ENCODE results near the gene VIPAS39.
"Not testable (repeated sequence)": the region's sequence is repeated elsewhere in the genome, so short reads cannot be mapped to it uniquely, and the experiment has no call there.

Gene VIPAS39

GRCh38 chr14:77470224-77470870, 12.9 kb upstream of the VIPAS39 start:
- DNase-seq = no peak

DNA sequence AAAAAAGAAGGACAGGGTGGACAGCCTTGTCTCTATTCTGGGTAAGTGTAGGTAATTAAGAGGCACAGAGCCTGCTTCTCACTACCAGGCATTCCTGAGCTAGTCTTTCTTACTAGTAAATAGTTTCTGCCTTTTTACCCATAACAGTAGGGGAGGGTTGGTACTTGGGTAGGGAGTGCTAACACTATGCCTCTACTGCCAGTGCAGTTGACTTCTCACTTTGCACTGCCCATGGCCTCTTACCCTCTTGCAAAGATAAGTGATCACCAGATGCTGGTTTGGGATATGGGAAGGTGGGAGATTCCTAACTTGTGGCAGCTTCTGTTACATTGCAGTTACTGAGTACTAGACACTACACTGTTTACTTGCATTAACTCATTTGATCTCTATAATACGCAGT, 12.1 kb upstream of the VIPAS39 start:
- DNase-seq = no peak

GRCh38 chr14:77469067-77469505, 11.7 kb upstream of the VIPAS39 start:
- no peak for DNase-seq

GRCh38 chr14:77467801-77468200, 10.4 kb upstream of the VIPAS39 start:
- DNase-seq = no peak

GRCh38 chr14:77459072-77459723, 1.8 kb upstream of the VIPAS39 start:
- peak; percentile 71 for DNase-seq

GRCh38 chr14:77458249-77458950, 999 bp upstream of the VIPAS39 start:
- peak; percentile 5 for DNase-seq

GRCh38 chr14:77457115-77457521, 283 bp downstream of the VIPAS39 start:
- DNase-seq = no peak

- DNase-seq = no peak
Observed at GRCh38 chr14:77455966-77456640, 1.3 kb downstream of the VIPAS39 start.

DNA sequence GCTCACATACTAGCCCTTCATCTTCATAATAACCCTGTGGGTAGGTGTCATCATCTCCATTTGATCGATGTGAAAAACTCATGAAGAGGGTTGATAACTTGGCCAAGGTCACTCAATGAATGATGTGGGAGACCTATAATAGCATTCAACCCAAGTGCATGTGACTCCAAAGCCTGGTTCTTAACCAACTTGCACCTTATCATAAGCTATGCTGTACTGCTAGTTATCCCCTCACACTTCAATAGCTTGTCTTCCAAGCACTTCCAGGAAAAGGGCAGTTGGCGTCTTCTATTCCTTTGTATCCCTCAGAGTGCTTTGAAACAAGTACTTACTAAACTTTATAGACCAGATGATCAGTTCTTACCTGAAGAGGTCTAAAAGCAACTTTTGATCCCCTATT, 15.2 kb downstream of the VIPAS39 start:
- DNase-seq = no peak

GRCh38 chr14:77439861-77440260, 17.5 kb downstream of the VIPAS39 start:
- no peak for DNase-seq

DNA sequence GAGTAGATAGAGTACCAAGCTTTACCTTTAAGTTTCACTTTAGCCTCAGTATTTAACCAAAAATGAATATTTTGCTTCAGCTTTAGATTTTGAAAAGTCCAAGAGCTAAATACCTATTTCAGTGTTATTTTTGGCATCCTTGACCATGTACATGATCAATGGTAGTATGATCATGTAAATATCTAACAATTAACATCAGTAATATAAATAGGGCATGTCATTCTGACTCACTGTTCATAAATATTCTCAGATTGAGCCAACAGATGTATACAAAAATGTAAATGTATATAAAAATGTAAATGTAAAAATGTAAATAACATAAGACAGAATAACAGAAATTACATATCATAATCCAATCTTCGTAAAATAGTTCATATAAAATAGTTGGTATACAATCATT, 18.8 kb downstream of the VIPAS39 start:
- DNase-seq = no peak

GRCh38 chr14:77436042-77436441, 21.4 kb downstream of the VIPAS39 start:
- peak; percentile 15 for DNase-seq

GRCh38 chr14:77426396-77426795, 31.0 kb downstream of the VIPAS39 start:
- DNase-seq = no peak

DNA sequence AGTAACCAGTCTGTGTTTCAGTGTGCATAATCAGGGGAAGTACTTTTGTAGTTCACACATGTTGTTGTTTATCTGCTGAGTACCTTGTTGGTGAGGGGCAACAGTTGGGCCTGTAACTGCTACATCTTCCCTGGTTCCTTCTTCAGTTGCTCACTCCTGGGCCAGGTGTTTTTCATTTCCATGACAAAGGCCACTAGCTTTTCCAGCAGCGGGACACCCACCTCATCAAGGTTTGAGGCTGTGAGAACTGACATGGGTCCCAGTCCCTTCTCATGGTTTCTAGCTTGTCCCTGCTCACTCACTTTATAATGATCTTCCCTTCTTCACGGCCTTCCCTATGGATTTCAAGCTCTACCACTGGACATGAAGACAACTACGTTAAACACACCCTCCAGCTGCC, 32.5 kb downstream of the VIPAS39 start:
- DNase-seq = no peak

DNA sequence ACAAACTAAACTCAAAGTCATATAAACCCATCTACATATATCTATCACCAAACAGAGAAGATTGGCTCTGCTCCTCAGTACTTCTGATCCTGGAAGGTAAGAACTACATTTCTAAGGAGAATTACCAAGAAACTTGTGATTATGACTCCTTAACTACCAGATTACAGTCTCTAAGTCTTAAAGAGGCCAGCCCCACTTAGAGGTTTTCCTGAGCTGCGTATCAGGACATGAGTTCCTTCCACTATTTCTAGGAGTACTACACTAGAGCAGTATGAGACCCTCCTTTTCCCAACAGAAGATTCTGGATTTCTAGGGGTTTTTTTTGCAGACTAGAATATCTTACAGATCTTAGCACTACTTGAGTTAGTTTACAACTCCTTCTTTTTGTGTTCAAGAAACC, 34.0 kb downstream of the VIPAS39 start, which contains the start of gene NOXRED1:
TSS of gene NOXRED1 (minus strand) at position 101 of the 400 bp plus-strand sequence. CDS start 634 bp downstream, outside the sequence.
- DNase-seq = no peak

GRCh38 chr14:77421201-77421600, 36.2 kb downstream of the VIPAS39 start:
- DNase-seq = peak; percentile 2

GRCh38 chr14:77416836-77417235, 40.6 kb downstream of the VIPAS39 start:
- DNase-seq = no peak

DNA sequence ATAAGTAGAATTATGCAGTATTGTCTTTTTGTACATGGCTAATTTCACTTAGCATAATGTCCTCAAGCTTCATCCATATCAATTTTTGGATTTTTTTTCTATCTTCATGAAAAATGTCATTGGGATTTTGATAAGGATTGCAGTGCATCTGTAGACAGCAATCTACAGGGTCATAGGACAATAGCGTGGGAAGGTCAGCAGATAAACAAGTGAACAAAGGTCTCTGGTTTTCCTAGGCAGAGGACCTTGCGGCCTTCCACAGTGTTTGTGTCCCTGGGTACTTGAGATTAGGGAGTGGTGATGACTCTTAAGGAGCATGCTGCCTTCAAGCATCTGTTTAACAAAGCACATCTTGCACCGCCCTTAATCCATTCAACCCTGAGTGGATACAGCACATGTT, 41.3 kb downstream of the VIPAS39 start:
- not testable (repeated sequence) for DNase-seq

DNA sequence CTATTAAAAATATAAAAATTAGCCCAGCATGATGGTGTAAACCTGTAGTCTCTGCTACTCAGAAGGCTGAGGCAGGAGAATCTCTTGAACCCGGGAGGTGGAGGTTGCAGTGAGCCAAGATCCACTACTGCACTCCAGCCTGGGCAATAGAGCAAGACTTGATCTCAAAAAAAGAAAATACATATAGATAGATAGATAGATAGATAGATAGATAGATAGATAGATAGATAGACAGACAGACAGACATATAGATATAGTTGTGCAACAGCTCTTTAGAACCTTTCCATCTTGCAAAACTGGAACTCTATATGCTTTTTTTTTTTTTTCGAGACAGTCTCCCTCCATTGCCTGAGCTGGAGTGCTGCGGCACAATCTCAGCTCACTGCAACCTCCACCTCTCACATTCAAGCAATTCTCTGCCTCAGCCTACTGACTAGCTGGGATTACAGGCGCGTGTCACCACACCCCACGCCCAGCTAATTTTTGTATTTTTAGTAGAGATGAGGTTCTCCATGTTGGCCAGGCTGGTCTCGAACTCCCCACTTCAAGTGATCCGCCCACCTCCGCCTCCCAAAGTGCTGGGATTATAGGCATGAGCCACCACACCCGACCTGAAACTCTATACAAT, 41.9 kb downstream of the VIPAS39 start:
- not testable (repeated sequence) for DNase-seq

- DNase-seq = no peak
Observed at GRCh38 chr14:77409131-77409533, 48.3 kb downstream of the VIPAS39 start.

GRCh38 chr14:77407158-77407557, 50.2 kb downstream of the VIPAS39 start:
- DNase-seq = no peak

DNA sequence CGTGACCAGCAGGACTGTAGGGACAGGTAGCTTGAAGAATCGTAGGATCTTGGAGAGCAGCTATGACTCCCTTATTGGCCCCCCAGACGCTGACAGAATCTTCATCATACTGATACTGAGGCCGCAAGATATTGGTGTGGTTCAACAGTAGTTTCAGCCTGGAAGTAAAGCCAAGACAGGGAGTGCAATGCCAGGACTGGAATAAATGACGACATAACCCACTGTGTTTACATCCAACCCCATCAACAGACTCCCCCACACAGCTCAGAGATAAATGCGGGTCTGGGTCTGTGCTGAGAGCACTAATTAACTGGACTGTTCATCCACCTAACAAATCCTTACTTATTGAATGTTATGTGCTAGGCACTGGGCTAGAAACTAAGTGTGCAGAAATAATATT, 50.7 kb downstream of the VIPAS39 start:
- DNase-seq = no peak

DNA sequence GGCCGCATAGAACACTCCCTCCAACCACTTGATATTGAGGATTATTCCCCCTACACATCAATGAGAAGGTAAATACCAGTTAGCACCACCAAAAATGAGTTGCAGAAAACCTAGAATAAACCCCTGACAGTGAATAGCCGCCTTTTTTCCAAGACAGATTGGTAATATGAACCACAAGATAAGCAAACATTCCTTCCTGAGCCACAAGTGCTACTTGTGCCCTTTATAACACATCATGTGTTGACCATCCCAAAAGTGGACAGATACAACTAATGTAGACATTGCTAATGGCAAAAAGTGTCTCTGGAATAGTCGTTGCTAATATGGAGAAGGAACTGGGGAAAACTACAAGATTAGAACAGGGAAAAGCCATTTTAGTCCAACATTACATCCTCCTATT, 51.3 kb downstream of the VIPAS39 start:
- no peak for DNase-seq

Data from fibroblast of skin of scalp (primary cell).